T-helper 9 cell (primary cell): ENCODE measurements around the gene PLEKHA4.
"Not testable (repeated sequence)": the region's sequence is repeated elsewhere in the genome, so short reads cannot be mapped to it uniquely, and the experiment has no call there.

Source experiments
- DNase-seq: peaks from one replicate; pipeline ENCODE4 v3.0.0-alpha.2; 2020

The PLEKHA4 gene

GRCh38 chr19:48862827-48863226 is 5.6 kb downstream of the PLEKHA4 start:
- no peak for DNase-seq

DNA sequence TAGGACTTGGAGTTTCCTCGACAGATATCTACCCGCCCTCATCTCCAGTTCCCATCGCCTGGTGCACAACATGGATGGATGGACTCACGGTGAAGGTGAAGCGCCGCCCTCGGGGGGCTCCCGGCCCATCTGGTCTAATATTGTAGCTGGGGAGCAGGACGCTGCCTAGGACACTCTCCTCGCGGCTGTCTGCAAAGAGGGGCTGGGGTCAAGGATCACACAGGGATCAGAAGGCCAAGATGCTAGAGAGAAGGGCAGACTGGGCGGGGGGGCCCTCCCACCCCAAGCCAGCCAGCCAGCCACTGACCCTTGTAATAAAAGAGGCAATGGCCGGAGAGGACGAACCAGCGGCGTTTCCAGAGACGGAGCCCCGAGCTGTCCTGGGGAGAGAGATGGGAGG is 7.1 kb downstream of the PLEKHA4 start:
- no peak for DNase-seq

GRCh38 chr19:48859711-48860572 is 8.5 kb downstream of the PLEKHA4 start:
- DNase-seq, result no peak

GRCh38 chr19:48858984-48859710 is 9.3 kb downstream of the PLEKHA4 start:
- peak; percentile 70 for DNase-seq

- DNase-seq, result no peak
Measured at GRCh38 chr19:48856921-48857320, 11.5 kb downstream of the PLEKHA4 start.

DNA sequence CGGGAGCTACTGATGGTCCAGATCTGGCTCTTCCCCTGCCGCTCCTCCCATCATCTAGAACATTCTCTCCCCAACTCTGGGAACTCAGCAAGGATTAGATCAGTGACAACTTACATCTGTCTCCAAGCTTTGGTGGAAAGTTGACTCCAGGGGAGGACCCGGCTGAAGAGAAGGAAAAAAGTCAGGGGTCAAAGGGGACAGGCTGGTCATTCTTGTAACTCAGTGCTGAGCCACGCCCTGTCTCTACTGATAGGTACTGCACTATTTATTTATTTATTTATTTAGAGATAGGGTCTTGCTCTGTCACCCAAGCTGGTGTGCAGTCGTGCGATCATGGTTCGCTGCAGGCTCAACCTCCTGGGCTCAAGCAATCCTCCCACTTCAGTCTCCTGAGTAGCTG is 14.3 kb downstream of the PLEKHA4 start:
- no peak for DNase-seq

- no peak for DNase-seq
Measured at GRCh38 chr19:48853483-48853882, 14.9 kb downstream of the PLEKHA4 start.

DNA sequence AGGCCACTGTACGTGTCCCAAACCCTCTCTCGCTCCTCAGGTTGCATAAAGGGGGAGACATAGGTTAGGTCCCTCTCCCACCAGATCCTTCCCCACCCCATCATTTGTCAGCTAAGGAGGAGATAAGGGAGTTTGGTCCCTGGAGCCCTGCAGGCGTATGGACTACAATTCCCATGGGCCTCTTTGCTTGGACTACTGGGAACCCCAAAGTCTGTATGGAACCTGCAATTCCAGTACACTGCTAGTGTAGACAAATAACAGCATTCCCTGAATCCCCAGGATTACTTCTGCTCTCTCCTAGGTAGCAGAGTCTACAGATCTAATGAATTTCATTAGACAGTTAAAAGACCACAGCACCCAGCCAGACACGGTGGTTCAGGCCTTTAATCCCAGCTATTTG is 16.1 kb downstream of the PLEKHA4 start:
- DNase-seq, result no peak

DNA sequence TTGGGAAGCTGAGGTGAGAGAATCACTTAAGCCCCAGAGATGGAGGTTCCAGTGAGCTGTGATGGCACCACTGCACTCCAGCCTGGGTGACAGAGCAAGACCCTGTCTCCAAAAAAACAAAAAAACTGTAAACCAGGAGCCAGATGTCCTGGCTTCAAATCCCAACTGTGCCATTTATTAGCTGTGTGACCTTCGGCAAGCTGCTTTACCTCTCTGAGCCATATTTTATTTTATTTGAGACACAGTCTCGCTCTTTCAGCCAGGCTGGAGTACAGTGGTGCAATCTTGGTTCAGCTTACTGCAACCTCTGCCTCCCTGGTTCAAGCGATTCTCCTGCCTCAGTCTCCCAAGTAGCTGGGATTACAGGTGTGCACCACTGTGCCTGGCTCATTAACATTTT is 21.8 kb downstream of the PLEKHA4 start:
- not testable (repeated sequence) for DNase-seq

GRCh38 chr19:48845384-48845783 is 23.0 kb downstream of the PLEKHA4 start:
- no peak for DNase-seq

- DNase-seq, result no peak
Measured at GRCh38 chr19:48844472-48844871, 23.9 kb downstream of the PLEKHA4 start.

DNA sequence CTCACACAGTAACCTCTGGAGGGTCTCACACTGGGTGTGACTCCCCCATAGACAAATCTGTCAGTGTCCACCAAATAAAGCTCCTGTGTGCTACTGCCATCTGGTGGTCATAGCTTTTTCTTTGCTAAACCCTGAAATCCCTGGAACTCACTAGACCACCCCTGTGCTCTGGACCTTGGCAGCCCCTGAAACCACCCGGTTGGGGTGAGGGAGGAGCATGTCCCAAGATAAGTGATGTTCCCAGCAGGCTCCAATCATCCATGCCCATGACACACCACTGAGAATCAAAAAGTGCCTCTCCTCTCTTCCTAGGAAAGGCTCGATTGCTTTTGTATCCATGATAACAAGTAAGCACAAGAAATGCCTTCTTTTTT is 25.6 kb downstream of the PLEKHA4 start:
- peak; percentile 38 for DNase-seq

GRCh38 chr19:48841571-48841970 is 26.8 kb downstream of the PLEKHA4 start:
- DNase-seq, result no peak

DNA sequence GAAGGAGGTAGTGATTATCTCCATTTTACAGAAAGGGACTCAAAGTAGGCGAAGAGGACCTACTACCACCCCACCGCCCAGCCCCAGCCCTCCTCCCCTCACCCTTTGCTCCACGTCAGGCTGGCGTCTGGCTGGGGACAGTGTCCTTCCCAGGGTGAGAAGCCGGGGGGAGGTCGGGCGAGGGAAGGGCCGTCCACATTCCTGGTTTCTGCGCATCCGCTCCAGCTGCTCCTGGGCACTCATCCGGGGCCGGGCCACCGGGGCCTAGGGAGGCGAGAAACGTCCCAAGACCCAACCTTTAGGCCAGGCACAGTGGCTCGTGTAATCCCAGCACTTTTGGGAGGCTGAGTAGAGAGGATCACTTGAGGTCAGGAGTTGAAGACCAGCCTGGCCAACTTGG is 27.4 kb downstream of the PLEKHA4 start:
- DNase-seq, result no peak

DNA sequence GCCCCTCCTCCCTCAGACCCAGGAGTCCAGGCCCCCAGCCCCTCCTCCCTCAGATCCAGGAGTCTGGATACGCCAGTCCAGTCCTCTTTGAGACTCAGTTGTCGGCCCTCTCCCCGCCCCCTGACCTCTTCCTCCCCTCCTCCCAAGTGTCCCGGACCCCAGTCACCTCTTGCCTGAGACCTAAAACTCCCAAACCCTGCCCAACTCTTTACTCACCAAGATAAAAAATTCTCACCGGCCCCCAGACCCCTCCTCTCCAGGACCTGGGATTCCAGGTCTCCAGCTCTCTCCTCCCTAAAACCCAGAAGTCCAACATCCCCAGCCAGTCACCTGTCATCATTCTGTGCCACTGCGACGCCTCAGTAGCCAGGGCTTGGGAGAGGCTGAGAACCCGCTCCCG is 30.7 kb downstream of the PLEKHA4 start:
- DNase-seq, result no peak

DNA sequence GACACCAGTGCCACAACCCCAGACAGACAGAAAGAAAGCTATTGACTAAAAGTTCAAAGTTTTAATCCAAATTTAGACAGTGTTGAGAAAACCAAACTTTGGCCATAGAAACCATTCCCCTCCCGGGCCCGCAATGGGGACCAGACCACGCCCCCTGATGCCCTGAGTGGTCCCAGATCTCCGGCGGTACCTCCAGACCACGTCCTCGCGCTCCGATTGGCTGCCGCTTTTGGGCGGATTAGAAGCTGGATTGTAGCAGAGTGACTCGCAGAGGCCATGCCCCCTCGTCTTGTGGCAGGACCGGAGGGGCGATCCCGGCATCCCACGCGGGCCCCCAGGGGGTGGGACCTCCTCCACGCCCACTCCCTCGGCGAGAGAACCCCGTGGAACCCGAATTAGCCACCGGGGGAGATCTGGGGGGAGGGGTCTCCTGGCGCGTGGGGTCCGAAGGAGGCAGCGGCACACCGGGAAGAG is 31.3 kb downstream of the PLEKHA4 start:
- peak; percentile 68 for DNase-seq

DNA sequence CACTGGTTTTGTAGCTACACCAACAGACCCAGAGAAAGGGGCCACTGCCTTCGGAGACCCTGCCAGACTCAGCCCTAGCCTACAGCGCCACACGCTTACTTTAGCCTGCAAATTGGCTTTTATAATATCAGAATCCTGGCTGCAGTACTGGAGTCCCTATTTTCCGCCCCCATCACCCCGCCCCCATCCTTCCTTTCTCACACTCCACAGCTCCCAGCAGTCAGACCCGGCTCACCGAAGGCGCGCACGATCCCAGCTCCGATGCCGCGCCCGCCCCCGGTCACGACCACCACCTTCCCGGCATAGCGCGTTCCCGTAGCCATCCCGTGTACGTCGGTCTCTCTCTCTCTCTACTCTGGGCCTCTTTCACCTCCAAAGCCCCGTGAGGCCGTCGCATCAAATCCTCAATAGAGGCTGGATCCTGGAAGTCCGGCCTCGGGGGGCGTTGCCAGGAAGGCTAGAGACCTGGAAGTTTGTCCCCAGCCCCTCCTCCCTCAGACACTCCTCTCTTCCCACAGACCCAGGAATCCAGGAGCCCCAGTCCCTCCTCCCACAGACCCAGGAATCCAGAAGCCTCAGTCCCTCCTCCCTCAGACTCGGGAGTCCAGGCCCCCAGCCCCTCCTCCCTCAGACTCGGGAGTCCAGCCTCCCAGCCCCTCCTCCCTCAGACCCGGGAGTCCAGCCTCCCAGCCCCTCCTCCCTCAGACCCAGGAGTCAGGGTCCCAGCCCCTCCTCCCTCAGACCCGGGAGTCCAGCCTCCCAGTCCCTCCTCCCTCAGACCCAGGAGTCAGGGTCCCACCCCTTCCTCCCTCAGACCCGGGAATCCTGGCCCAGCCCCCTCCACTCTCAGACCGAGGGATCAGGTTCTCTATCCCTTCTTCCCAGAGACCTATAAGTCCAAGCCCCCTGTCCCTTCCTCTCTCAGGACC is 32.1 kb downstream of the PLEKHA4 start, which contains the start of gene HSD17B14:
Gene HSD17B14 (minus strand): TSS at position 403 of the 929 bp plus-strand sequence. CDS start 80 bp downstream, at position 323.
- DNase-seq, result no peak

GRCh38 chr19:48835734-48836088 is 32.7 kb downstream of the PLEKHA4 start:
- DNase-seq, result peak; percentile 97

GRCh38 chr19:48833977-48834376 is 34.4 kb downstream of the PLEKHA4 start:
- no peak for DNase-seq

- no peak for DNase-seq
Measured at GRCh38 chr19:48833049-48833448, 35.4 kb downstream of the PLEKHA4 start.

GRCh38 chr19:48830965-48831364 is 37.5 kb downstream of the PLEKHA4 start:
- no peak for DNase-seq

- no peak for DNase-seq
Measured at GRCh38 chr19:48830088-48830487, 38.3 kb downstream of the PLEKHA4 start.

- no peak for DNase-seq
Measured at GRCh38 chr19:48826606-48827020, 41.8 kb downstream of the PLEKHA4 start.
